BLaER1 (cell line): ENCODE data around the gene KLF8.

Source experiments
- H3K27ac ChIP-seq: shearing (Covaris generic); formaldehyde crosslinking; 2 replicates; pipeline ENCODE4 v1.8.1; 2022
- H3K27me3 ChIP-seq: shearing (Covaris generic); formaldehyde crosslinking; 2 replicates; pipeline ENCODE4 v1.8.1; 2022
- H3K36me3 ChIP-seq: shearing (Covaris generic); formaldehyde crosslinking; 2 replicates; pipeline ENCODE4 v1.8.1; 2022
- H3K4me1 ChIP-seq: shearing (Covaris generic); formaldehyde crosslinking; 2 replicates; pipeline ENCODE4 v1.8.1; 2022
- H3K4me2 ChIP-seq: shearing (Covaris generic); formaldehyde crosslinking; 2 replicates; pipeline ENCODE4 v1.8.1; 2022
- H3K4me3 ChIP-seq: shearing (Covaris generic); formaldehyde crosslinking; 2 replicates; pipeline ENCODE4 v1.8.1; 2022
- H3K9ac ChIP-seq: shearing (Covaris generic); formaldehyde crosslinking; 2 replicates; pipeline ENCODE4 v1.8.1; 2022
- H3K9me3 ChIP-seq: shearing (Covaris generic); formaldehyde crosslinking; 2 replicates; pipeline ENCODE4 v1.8.1; 2022
- H4K20me1 ChIP-seq: shearing (Covaris generic); formaldehyde crosslinking; 2 replicates; pipeline ENCODE4 v1.8.1; 2022
- Cebpa-rat ChIP-seq: shearing (Covaris generic); IDR thresholded peaks from 2 replicates; pipeline ENCODE4 v1.8.1; 2022

Gene KLF8

DNA sequence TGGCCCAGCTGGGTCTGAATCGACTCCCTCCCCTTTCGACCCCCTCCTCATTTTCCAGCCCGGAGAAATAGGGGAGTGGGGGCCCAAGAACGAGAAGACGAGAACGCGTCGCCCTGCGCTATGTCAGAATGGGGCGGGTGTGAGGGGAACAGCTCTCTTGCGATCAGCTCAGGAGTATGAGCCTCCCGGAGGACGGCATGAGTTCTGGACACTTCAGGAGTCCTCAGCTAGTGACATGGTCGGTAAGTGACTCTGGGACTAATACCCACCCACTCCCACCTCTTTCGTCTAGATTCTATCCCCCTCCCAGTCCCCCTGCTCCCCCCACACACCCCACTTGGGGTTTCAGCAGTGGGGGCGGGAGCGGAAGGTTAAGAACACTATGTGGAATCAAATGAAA is 944 bp downstream of the KLF8 start:
- H3K4me2 ChIP-seq = no peak overlapping the region
- peaks cover 87% of the 10 kb centered on the region for H3K27me3 ChIP-seq
- peaks cover 14% of the 10 kb centered on the region; the same call in 1 of the 2 replicates for H3K9me3 ChIP-seq
- H3K36me3 ChIP-seq = no peaks in the 10 kb centered on the region
- H3K9ac ChIP-seq = no peak overlapping the region
- no peaks in the 10 kb centered on the region for H3K4me1 ChIP-seq
- H4K20me1 ChIP-seq = no peaks in the 10 kb centered on the region; the same call in 1 of the 2 replicates
- no peak overlapping the region for H3K4me3 ChIP-seq
- no peak for TF ChIP-seq Cebpa-rat
- H3K27ac ChIP-seq = no peak overlapping the region

DNA sequence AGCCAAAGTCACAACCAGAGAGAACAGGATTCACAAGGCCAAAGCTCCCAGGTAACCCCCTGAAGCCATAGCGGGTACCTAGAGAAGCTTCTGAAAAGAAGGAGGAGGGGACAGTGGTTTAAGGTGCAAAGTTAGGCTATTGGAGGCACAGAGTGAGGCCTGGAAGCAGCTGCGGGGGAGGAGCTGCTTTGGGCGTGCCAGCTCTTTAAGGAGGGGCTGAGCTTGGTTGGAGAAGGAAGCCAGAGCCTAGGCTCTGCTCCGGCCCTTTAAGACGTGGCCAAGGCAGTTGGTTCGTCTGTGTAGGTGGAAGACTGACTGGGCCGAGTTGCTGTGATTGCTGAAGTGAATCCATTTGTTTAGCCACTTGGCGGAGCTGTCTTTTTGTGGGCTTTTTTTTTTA is 1.5 kb downstream of the KLF8 start:
- H3K4me2 ChIP-seq = no peak overlapping the region
- H4K20me1 ChIP-seq = no peaks in the 10 kb centered on the region; the same call in 1 of the 2 replicates
- no peaks in the 10 kb centered on the region for H3K4me1 ChIP-seq
- H3K9me3 ChIP-seq = peaks cover 14% of the 10 kb centered on the region; the same call in 1 of the 2 replicates
- TF ChIP-seq Cebpa-rat = no peak
- H3K27ac ChIP-seq = no peak overlapping the region
- H3K9ac ChIP-seq = no peak overlapping the region
- no peaks in the 10 kb centered on the region for H3K36me3 ChIP-seq
- H3K4me3 ChIP-seq = no peak overlapping the region
- H3K27me3 ChIP-seq = peaks cover 87% of the 10 kb centered on the region

DNA sequence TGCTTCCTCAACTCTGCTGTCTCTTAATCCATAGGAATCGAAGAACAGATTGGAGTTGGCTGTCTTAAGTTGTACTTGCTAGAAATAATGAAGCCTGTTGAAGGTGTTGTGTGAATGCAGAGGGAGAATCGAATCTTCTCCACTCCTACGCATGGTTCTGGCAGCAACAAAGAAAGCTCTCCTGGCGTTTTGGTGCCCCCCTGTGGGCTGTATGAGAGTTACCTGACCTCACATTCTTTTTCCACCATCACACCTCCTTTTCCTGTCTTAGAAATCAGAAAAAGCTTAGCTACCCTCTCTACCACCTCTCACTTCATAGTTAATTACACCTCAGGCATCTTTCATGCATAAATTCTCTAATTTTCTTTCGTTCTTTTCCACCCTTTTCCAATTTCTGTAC is 16.3 kb downstream of the KLF8 start:
- Histone ChIP-seq H3K4me2 (no peak overlapping the region), H3K27ac (no peak overlapping the region), H4K20me1 (no peaks in the 10 kb centered on the region; the same call in 1 of the 2 replicates), H3K9me3 (no peaks in the 10 kb centered on the region), H3K4me1 (no peaks in the 10 kb centered on the region), H3K9ac (no peak overlapping the region), H3K27me3 (peaks cover 44% of the 10 kb centered on the region), H3K4me3 (no peak overlapping the region), H3K36me3 (no peaks in the 10 kb centered on the region)
- TF ChIP-seq Cebpa-rat = no peak

DNA sequence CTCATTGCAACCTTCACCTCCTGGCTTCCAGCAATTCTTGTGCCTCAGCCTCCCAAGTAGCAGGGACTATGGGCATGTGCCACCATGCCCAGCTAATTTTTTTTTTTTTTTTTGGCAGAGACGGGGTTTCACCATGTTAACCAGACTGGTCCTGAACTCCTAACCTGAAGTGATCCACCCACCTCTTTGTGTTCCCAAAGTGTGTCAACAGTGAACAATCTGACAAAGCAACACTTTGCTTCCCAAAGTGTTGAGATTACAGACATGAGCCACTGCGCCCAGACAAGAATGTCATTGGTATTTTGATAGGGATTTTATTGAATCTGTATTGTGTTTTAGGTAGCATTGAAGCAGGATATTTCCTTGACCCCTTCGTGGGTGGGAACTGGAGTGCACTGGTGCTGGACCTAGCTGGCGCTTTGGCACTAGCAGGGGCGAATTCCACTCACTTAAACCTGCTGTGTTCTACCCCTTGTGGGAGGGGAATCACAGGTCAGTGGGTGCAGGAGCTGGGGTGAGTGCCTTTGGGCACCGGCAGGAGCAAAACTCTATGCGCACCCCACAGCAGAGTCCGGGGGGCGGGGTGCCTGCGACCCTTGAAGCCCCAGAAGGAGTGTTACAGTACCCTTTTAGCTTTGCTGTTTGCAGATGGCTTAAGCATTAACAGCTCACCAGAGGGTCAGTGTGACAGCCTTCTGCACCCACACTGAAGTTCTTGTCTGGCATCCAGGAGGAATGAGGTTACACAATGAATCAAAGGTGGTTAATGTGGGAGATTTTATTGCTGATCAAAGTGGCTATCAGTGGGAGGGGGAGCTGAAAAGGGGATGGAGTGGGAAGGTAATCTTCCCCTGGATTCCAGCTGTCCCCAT is 21.9 kb downstream of the KLF8 start:
- Histone ChIP-seq H3K36me3 (no peaks in the 10 kb centered on the region), H3K9me3 (peaks cover 10% of the 10 kb centered on the region; the same call in 1 of the 2 replicates), H3K9ac (no peak overlapping the region), H3K27ac (no peak overlapping the region), H3K4me1 (no peaks in the 10 kb centered on the region), H3K27me3 (peaks cover 68% of the 10 kb centered on the region), H3K4me3 (no peak overlapping the region), H3K4me2 (no peak overlapping the region), H4K20me1 (no peaks in the 10 kb centered on the region; the same call in 1 of the 2 replicates)
- no peak for TF ChIP-seq Cebpa-rat

DNA sequence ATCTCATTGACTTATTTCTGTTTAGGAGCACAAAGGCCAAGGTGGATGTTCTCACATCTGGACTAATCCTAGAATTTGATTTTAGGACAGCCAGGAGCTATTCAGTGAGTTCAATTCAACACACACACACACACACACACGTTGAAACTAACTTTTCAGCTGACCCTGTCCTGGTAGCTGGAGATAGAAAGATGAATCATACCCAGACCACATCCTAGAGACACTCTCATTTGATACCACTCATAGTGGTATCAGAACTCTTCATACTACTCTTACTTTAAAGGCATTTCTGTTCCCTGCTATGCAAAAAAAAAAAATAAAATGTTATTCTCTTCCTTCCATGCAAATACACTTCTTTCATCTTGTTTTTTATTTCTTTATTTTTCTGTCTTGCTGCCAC is 36.7 kb downstream of the KLF8 start:
- Histone ChIP-seq H3K9me3 (no peaks in the 10 kb centered on the region), H3K36me3 (no peaks in the 10 kb centered on the region), H4K20me1 (no peaks in the 10 kb centered on the region; the same call in 1 of the 2 replicates), H3K27ac (no peak overlapping the region), H3K4me3 (no peak overlapping the region), H3K4me1 (no peaks in the 10 kb centered on the region), H3K9ac (no peak overlapping the region), H3K4me2 (no peak overlapping the region), H3K27me3 (peaks cover 75% of the 10 kb centered on the region)
- no peak for TF ChIP-seq Cebpa-rat

DNA sequence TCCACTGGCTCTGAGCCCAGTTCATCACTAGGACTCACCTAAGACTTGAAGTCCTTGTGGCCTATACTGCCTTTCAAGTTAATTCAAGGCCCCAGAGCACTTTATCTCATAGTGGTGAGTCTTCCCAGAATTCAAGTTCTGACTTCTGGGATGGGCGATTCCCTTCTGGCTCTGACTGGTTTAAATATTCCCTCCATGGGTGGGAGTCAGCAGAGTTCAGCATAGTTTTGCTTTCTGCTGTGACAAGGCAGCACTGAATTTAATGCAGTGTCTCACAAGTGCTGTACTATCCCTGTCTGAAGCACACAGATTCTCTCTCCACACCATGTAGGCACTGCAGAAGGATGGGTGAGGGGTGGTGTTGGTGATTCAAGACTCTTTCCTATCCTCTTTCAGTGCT is 46.5 kb downstream of the KLF8 start:
- Histone ChIP-seq H4K20me1 (no peaks in the 10 kb centered on the region; the same call in 1 of the 2 replicates), H3K4me3 (no peak overlapping the region), H3K4me2 (no peak overlapping the region), H3K4me1 (no peaks in the 10 kb centered on the region), H3K27me3 (peaks cover 94% of the 10 kb centered on the region), H3K27ac (no peak overlapping the region), H3K36me3 (no peaks in the 10 kb centered on the region), H3K9me3 (no peaks in the 10 kb centered on the region), H3K9ac (no peak overlapping the region)
- no peak for TF ChIP-seq Cebpa-rat

DNA sequence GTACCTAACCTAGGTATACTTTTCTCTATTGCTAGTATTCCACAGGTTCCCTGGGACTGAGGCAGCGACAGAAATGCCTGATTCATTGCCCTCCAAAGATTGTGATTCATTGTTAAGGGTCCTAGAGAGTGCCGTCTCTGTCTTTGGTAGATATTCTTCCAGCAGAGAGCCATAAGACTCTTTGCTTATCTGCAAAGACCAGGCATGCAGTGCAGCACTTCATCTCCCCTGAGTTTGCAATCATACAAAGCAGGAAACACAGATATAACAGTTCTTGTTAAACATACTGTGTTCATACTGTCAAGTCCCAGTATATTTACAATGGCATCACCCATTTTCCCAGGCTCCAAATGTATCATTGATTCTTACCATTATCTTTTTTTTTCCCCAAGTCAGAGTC is 47.7 kb downstream of the KLF8 start:
- Histone ChIP-seq H3K36me3 (no peaks in the 10 kb centered on the region), H3K27ac (no peak overlapping the region), H4K20me1 (no peaks in the 10 kb centered on the region; the same call in 1 of the 2 replicates), H3K9ac (no peak overlapping the region), H3K4me1 (no peaks in the 10 kb centered on the region), H3K4me3 (no peak overlapping the region), H3K9me3 (no peaks in the 10 kb centered on the region), H3K4me2 (no peak overlapping the region), H3K27me3 (peaks cover 93% of the 10 kb centered on the region)
- no peak for TF ChIP-seq Cebpa-rat

DNA sequence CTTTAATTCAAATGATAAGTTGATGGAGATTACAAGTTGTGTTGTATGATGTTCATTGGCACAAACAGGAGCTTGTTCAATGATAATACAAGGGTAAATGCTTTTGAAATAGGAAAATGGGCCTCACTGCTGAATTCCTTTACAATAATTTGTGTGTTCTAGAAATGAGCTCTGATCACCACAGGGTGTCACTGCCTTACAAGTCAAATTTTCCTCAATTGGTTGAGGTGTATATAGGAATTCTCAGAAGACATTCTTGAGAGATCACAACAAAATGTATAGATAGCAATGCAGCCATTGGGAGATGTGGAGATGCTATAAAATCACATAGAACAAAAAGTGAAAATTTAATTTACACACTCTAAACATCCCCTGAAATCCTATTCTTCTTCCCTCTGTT is 49.6 kb downstream of the KLF8 start:
- TF ChIP-seq Cebpa-rat = no peak
- H3K9me3 ChIP-seq = no peaks in the 10 kb centered on the region

DNA sequence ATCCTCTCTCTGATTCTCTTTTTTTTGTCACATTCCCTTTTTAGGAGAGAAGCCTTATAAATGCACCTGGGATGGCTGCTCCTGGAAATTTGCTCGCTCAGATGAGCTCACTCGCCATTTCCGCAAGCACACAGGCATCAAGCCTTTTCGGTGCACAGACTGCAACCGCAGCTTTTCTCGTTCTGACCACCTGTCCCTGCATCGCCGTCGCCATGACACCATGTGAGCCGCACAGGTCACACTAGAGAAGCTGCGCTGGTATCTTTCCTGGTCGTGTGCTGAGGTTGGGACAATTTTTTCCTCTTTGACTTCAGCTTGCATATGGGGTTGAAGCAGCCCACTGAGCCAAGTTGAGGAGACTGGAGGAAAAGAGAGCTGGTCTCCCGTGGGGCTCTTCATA is 52.1 kb downstream of the KLF8 start:
- H3K27ac ChIP-seq = no peak overlapping the region
- TF ChIP-seq Cebpa-rat = no peak
- H3K4me2 ChIP-seq = no peak overlapping the region
- H4K20me1 ChIP-seq = no peaks in the 10 kb centered on the region
- peaks cover 88% of the 10 kb centered on the region for H3K27me3 ChIP-seq
- no peaks in the 10 kb centered on the region for H3K9me3 ChIP-seq
- H3K36me3 ChIP-seq = no peaks in the 10 kb centered on the region
- no peak overlapping the region for H3K4me3 ChIP-seq
- H3K4me1 ChIP-seq = no peaks in the 10 kb centered on the region
- H3K9ac ChIP-seq = no peak overlapping the region

More for the DNA sequence above, 49.6 kb downstream of the KLF8 start:
- no peaks in the 10 kb centered on the region for H3K36me3 ChIP-seq
- H3K27ac ChIP-seq = no peak overlapping the region
- H3K4me1 ChIP-seq = no peaks in the 10 kb centered on the region
- H3K9ac ChIP-seq = no peak overlapping the region
- no peaks in the 10 kb centered on the region; the same call in 1 of the 2 replicates for H4K20me1 ChIP-seq
- no peak overlapping the region for H3K4me2 ChIP-seq
- peaks cover 96% of the 10 kb centered on the region for H3K27me3 ChIP-seq
- H3K4me3 ChIP-seq = no peak overlapping the region

DNA sequence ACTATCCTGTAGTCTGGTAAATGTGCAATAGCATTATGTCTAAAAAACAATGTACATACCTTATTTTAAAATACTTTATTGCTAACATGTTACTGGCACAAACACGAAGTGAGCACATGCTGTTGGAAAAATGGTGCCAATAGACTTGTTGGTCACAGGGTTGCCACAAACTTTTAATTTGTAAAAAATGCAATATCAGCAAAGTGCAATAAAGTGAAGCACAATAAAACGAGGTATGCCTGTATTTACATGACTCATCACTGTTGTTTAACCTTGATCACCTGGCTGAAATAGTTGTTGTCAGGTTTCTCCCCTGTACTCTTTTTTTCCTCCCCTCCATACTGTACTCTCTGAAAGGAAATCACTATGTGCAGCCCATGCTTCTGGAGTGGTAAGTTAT is 56.5 kb downstream of the KLF8 start:
- Histone ChIP-seq H3K27me3 (peaks cover 79% of the 10 kb centered on the region), H3K4me1 (no peaks in the 10 kb centered on the region), H3K36me3 (no peaks in the 10 kb centered on the region), H3K9ac (no peak overlapping the region), H3K27ac (no peak overlapping the region), H3K9me3 (no peaks in the 10 kb centered on the region), H3K4me3 (no peak overlapping the region), H4K20me1 (no peaks in the 10 kb centered on the region), H3K4me2 (no peak overlapping the region)
- TF ChIP-seq Cebpa-rat = no peak
